Lung (tissue), 12 donors: ENCODE measurements around the gene KLHL36. TPM values are rescaled to one million over a fixed set of nuclear protein-coding genes. Genes with fewer than 3 reads are reported as not detected.

ENCODE experiments used
- ATAC-seq: fragments of 200-7000 bp; cut with Tn5 transposase; one replicate; pipeline ENCODE4 v1.9.1; 2020; ENCODE audit warnings: moderate number of reproducible peaks; ENCODE audit not compliant: insufficient read depth, low FRiP score
- DNase-seq, 3 donors: peaks; one replicate each; pipeline ENCODE4 v3.0.0-alpha.2; 2013 to 2017
- H3K27ac ChIP-seq, 2 donors: one replicate each; pipeline ENCODE4 v1.5.1; 2013; ENCODE audit warnings: mild to moderate bottlenecking in 2 of 2, moderate library complexity in 2 of 2, control low read depth in 1 of 2, inconsistent platforms in 1 of 2, low read depth in 1 of 2, low read length in 1 of 2
- H3K27me3 ChIP-seq, 3 donors: one replicate each; pipeline ENCODE4 v1.5.1; 2013; ENCODE audit warnings: low read length in 2 of 3; ENCODE audit not compliant: control insufficient read depth in 3 of 3, insufficient read depth in 3 of 3
- H3K36me3 ChIP-seq, 4 donors: one replicate each; pipeline ENCODE4 v1.5.1; 2013; ENCODE audit warnings: low read length in 4 of 4, mild to moderate bottlenecking in 1 of 4, moderate library complexity in 1 of 4; ENCODE audit not compliant: control insufficient read depth in 4 of 4, insufficient read depth in 4 of 4
- H3K4me1 ChIP-seq, 5 donors: one replicate each; pipeline ENCODE4 v1.5.1; 2013; ENCODE audit warnings: low read length in 5 of 5, mild to moderate bottlenecking in 2 of 5, moderate library complexity in 1 of 5; ENCODE audit not compliant: control insufficient read depth in 5 of 5, insufficient read depth in 5 of 5
- H3K4me3 ChIP-seq: one replicate; pipeline ENCODE4 v1.5.1; 2013; ENCODE audit warnings: mild to moderate bottlenecking, control low read depth, moderate library complexity
- H3K9ac ChIP-seq, 2 donors: one replicate each; pipeline ENCODE4 v1.5.1; 2013; ENCODE audit warnings: low read length in 2 of 2, control low read depth in 1 of 2; ENCODE audit not compliant: insufficient read depth in 1 of 2
- H3K9me3 ChIP-seq, 4 donors: one replicate each; pipeline ENCODE4 v1.5.1; 2013; ENCODE audit warnings: low read length in 3 of 4, mild to moderate bottlenecking in 1 of 4, moderate library complexity in 1 of 4; ENCODE audit not compliant: control insufficient read depth in 4 of 4, insufficient read depth in 3 of 4
- WGBS, 2 donors: extraction: QIAGEN DNeasy Blood & Tissue Kit; methylation state at CpG; one replicate each; pipeline ENCODE4 v1.1.7; 2013; 5-methylcytosine and 5-hydroxymethylcytosine counted together
- polyA plus RNA-seq, 2 donors: library from polyadenylated mRNA; stranded (reverse); fragments of 200-250 nt; gene quantifications; one replicate each; pipeline ENCODE4 v1.2.1, GENCODE V29; 2013
- total RNA-seq, 2 donors: library from RNA; depleted of rRNA in 1 of 2; stranded (reverse); fragments of >200 nt in 1 of 2; gene quantifications; one replicate each; pipeline ENCODE4 v1.2.1, GENCODE V29; 2014 to 2021
- TF ChIP-seq, protein P1 (sequence below): IDR thresholded peaks from 2 replicates; pipeline ENCODE4 v1.5.1; 2012; ENCODE audit warnings: mild to moderate bottlenecking; ENCODE audit errors: control extremely low read depth, extremely low read depth
- donor health status: control.
- donor health status: control.
- donor health status: Bipolar disorder and iron deficiency.
- donor health status: healthy.
- donor health status: DM: yes; HTN: yes; CAD: no.

Gene KLHL36
- total and polyA plus RNA-seq, 4 donors: 18.1 to 52.7 (median 32.3) TPM

DNA sequence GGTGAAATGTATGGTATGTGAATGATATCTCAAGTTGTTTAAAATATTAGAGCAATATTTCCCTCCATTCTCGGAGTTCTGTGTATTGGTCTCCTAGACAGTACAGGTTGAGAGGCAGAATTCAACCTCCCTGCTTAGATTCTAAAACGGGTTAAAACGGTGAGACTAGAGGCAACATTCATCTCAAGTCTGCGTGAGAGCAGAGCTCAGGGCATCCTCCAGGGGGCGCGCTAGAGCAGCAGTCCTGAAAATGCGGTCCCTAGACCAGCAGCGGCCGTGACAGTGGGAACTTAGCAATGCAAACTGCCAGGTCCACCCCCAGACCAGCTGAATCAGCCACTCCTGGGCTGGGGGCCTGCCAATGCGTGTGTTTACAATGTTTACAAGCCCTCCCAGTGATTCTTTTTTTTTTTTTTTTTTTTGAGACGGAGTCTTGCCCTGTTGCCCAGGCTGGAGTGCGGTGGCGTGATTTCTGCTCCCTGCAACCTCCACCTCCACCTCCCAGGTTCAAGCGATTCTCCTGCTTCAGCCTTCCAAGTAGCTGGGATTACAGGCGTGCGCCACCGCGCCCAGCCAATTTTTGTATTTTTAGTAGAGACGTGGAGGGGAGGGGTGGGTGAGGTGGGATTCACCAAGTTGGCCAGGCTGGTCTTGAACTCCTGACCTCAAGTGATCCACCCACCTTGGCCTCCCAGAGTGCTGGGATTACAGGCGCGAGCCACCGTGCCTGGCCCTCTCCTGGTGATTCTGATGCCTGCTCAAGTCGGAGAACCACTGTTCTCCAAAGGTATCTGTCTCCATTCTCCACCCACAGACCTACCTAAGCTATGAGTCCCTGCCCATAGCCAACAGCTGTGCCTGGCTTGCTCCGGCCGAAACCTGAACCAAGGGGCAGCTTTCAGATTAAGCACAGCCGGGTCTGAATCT, 24.2 kb downstream of the KLHL36 start:
- Histone ChIP-seq H3K27me3 (no peaks in the 10 kb centered on the region), H3K27ac (no peak overlapping the region), H3K9ac (no peak overlapping the region), H3K4me3 (no peak overlapping the region), H3K4me1 (peaks cover 0 to 2% (median 0%) of the 10 kb centered on the region in 5 donors), H3K36me3 (peaks cover 0 to 2% (median 0%) of the 10 kb centered on the region in 4 donors), H3K9me3 (no peaks in the 10 kb centered on the region)
- TF ChIP-seq, protein P1, sequence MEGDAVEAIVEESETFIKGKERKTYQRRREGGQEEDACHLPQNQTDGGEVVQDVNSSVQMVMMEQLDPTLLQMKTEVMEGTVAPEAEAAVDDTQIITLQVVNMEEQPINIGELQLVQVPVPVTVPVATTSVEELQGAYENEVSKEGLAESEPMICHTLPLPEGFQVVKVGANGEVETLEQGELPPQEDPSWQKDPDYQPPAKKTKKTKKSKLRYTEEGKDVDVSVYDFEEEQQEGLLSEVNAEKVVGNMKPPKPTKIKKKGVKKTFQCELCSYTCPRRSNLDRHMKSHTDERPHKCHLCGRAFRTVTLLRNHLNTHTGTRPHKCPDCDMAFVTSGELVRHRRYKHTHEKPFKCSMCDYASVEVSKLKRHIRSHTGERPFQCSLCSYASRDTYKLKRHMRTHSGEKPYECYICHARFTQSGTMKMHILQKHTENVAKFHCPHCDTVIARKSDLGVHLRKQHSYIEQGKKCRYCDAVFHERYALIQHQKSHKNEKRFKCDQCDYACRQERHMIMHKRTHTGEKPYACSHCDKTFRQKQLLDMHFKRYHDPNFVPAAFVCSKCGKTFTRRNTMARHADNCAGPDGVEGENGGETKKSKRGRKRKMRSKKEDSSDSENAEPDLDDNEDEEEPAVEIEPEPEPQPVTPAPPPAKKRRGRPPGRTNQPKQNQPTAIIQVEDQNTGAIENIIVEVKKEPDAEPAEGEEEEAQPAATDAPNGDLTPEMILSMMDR: peak; percentile 88
- peak; percentile 52 to 76 (median 66) for DNase-seq
- ATAC-seq: peak; percentile 80
- 57% methylated on average over 26 of the region's 26 CpGs for WGBS, 2 donors

DNA sequence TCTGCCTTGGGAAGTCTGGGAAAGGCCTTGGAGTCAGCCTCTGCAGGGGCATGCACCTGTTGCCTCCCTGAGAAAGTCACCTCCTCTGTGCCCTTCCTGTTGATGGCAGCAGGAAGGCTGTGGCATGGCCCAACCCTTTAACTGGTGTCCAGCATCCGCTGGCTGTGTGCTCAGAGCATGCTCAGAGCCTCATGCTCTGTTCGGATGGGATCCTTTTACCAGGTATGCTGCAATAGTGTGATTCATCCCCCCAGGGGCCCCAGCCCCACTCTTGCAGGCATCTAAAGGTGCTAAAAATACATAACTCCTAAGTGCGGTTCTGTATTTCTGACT, 24.9 kb downstream of the KLHL36 start:
- ATAC-seq (no peak), DNase-seq (no peak)
- TF ChIP-seq, protein P1: no peak
- WGBS, 2 donors: 86 to 87% methylated on average over 3 of the region's 3 CpGs
- Histone ChIP-seq H3K4me3 (no peak overlapping the region), H3K9me3 (no peaks in the 10 kb centered on the region), H3K27ac (no peak overlapping the region), H3K9ac (no peak overlapping the region), H3K4me1 (peaks cover 0 to 2% (median 0%) of the 10 kb centered on the region in 5 donors), H3K36me3 (peaks cover 0 to 2% (median 0%) of the 10 kb centered on the region in 4 donors), H3K27me3 (no peaks in the 10 kb centered on the region)

DNA sequence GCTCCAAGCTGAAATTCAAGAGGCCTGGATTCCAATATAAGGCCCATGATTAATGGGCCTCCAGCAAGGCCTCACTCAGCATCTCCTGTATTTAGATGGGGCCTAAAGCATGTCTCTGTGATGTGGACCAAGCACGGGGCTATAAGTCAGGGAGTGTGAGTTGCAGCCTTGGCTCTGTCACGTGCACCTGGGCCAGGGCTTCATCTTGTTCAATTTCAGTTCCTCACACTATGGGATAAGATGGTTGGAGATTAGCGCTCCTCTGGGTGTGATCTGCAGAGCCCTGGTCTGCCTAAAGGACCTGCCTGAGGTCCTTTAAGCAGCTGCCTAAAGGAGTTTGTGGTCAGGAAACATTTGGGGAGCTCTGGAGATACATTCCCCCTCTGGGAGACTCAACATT, 25.2 kb downstream of the KLHL36 start:
- ATAC-seq: no peak
- no peak for DNase-seq
- TF ChIP-seq, protein P1: no peak
- peaks cover 0 to 2% (median 0%) of the 10 kb centered on the region in 5 donors for H3K4me1 ChIP-seq
- no peaks in the 10 kb centered on the region for H3K27me3 ChIP-seq
- no peak overlapping the region for H3K9ac ChIP-seq
- H3K9me3 ChIP-seq: no peaks in the 10 kb centered on the region
- H3K4me3 ChIP-seq: no peak overlapping the region
- 85 to 86% methylated on average over 3 of the region's 3 CpGs for WGBS, 2 donors
- H3K36me3 ChIP-seq: no peaks in the 10 kb centered on the region
- H3K27ac ChIP-seq: no peak overlapping the region
